Bronchial epithelial cell (primary cell): Measurements from ENCODE around the gene TPRG1L. TPM values are rescaled to one million over a fixed set of nuclear protein-coding genes. Genes with fewer than 3 reads are reported as not detected.

Experiments used
- DNase-seq: peaks from one replicate; pipeline ENCODE4 v3.0.0-alpha.2; 2010; ENCODE audit warnings: low read depth
- FAIRE-seq: peaks from 2 replicates; lab custom pipeline; 2011; peaks lifted over from hg19 to GRCh38; lab: Jason Lieb, UNC
- H3K27me3 ChIP-seq: 2 replicates; pipeline ENCODE4 v1.5.1; 2011; ENCODE audit warnings: low read length; ENCODE audit not compliant: control insufficient read depth, insufficient read depth
- H3K36me3 ChIP-seq: 2 replicates; pipeline ENCODE4 v1.5.1; 2011; ENCODE audit warnings: low read length; ENCODE audit not compliant: control insufficient read depth, insufficient read depth
- H3K4me3 ChIP-seq: 2 replicates; pipeline ENCODE4 v1.5.1; 2011; ENCODE audit warnings: mild to moderate bottlenecking, low read depth, low read length, control low read depth
- CTCF ChIP-seq: IDR thresholded peaks from 2 replicates; pipeline ENCODE4 v1.5.1; 2011; ENCODE audit warnings: mild to moderate bottlenecking, moderate library complexity, low read length, control low read depth, inconsistent platforms; ENCODE audit not compliant: insufficient read depth, severe bottlenecking
- total RNA-seq: library from RNA; depleted of rRNA; stranded (reverse); fragments of >200 nt; gene quantifications from 2 replicates; pipeline ENCODE4 v1.2.1, GENCODE V29; 2014

TPRG1L gene
- total RNA-seq, 1 donor from 2014 or later: 33.4 TPM

DNA sequence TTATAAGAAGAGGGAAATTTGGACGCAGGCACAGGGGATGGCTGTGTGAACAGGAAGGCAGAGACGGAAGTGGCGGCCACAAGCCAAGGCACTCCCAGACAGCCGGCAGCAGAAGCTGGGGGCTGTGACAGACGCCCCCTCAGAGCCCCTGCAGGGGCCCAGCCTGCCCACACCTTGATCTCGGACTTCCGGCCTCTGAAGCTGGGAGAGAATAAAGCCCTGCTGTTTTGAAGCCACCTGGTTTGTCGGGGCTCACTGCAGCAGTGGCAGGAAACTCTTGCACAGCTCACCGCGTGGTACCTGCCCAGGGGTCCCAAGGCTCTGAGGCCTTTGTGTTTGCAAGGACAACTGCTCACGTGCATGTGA, 27.2 kb upstream of the TPRG1L start:
- Histone ChIP-seq H3K27me3 (peaks cover 4% of the 10 kb centered on the region), H3K36me3 (no peaks in the 10 kb centered on the region), H3K4me3 (no peak overlapping the region)
- FAIRE-seq (no peak), DNase-seq (no peak)
- no peak for TF ChIP-seq CTCF

DNA sequence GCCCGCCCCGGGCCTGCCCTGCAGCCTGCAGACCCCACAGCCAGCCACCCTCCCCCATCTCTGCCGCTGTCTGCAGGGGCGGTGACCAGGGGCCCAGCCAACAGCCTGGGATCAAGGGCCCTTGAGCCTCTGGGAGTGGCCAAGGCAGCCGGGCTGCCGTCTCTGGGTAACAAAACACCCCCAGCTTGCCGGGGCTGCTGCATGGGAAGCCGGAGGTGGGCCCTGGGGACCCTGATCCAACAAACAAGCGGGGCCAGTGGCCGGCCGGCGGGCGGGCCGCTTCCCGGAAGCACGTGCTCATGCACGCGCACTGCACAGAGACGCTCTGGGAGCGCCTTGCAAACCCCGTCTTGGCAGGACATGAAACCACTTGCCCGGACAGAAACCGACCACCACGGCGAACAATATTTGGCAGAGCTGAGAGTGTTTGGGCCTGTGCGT, 26.7 kb upstream of the TPRG1L start:
- no peak for TF ChIP-seq CTCF
- DNase-seq (peak; percentile 54), FAIRE-seq (no peak)
- Histone ChIP-seq H3K27me3 (peaks cover 4% of the 10 kb centered on the region), H3K4me3 (no peak overlapping the region), H3K36me3 (no peaks in the 10 kb centered on the region)

- no peak for TF ChIP-seq CTCF
- DNase-seq (no peak), FAIRE-seq (no peak)
- Histone ChIP-seq H3K27me3 (peaks cover 4% of the 10 kb centered on the region), H3K4me3 (no peak overlapping the region), H3K36me3 (no peaks in the 10 kb centered on the region)
These were observed 26.1 kb upstream of the TPRG1L start for GRCh38 chr1:3598522-3599285.

GRCh38 chr1:3599286-3599811, 25.5 kb upstream of the TPRG1L start:
- Histone ChIP-seq H3K36me3 (no peaks in the 10 kb centered on the region), H3K27me3 (peaks cover 4% of the 10 kb centered on the region), H3K4me3 (no peak overlapping the region)
- FAIRE-seq (no peak), DNase-seq (no peak)
- no peak for TF ChIP-seq CTCF

GRCh38 chr1:3599816-3600215, 25.0 kb upstream of the TPRG1L start:
- peak; percentile 12 for DNase-seq
- FAIRE-seq: no peak
- H3K27me3 ChIP-seq: peaks cover 4% of the 10 kb centered on the region
- no peak overlapping the region for H3K4me3 ChIP-seq
- no peak for TF ChIP-seq CTCF
- H3K36me3 ChIP-seq: no peaks in the 10 kb centered on the region
